DOHH2 (cell line): Measurements from ENCODE around the gene KNL1.

ENCODE experiments used
- H3F3A ChIP-seq: fragments of 200-600 bp; sonication (generic), shearing (Covaris generic); 2 replicates; pipeline ENCODE4 v1.6.0; 2016; ENCODE audit warnings: antibody characterized with exemption, mild to moderate bottlenecking; ENCODE audit not compliant: control insufficient read depth, insufficient read depth
- H3K27ac ChIP-seq: fragments of 200-600 bp; sonication (generic); 2 replicates; pipeline ENCODE4 v1.5.1; 2014; ENCODE audit warnings: low read depth, mild to moderate bottlenecking, low read length, moderate library complexity
- H3K27me3 ChIP-seq: fragments of 200-600 bp; sonication (generic); 2 replicates; pipeline ENCODE4 v1.6.1; 2014; ENCODE audit warnings: mild to moderate bottlenecking, low read length, mixed read lengths; ENCODE audit not compliant: control insufficient read depth
- H3K36me3 ChIP-seq: fragments of 200-600 bp; sonication (generic); 2 replicates; pipeline ENCODE4 v1.6.1; 2014; ENCODE audit warnings: mild to moderate bottlenecking, low read length, moderate library complexity, mixed read lengths; ENCODE audit not compliant: control insufficient read depth
- H3K4me1 ChIP-seq: fragments of 200-600 bp; sonication (generic); 2 replicates; pipeline ENCODE4 v1.6.1; 2014; ENCODE audit warnings: mild to moderate bottlenecking, low read length, mixed read lengths; ENCODE audit not compliant: control insufficient read depth
- H3K4me2 ChIP-seq: fragments of 200-600 bp; sonication (generic); 2 replicates; pipeline ENCODE4 v1.6.0; 2014; ENCODE audit warnings: mild to moderate bottlenecking, low read length, moderate library complexity
- H3K4me3 ChIP-seq: fragments of 200-600 bp; sonication (generic); 2 replicates; pipeline ENCODE4 v1.5.1; 2014; ENCODE audit warnings: mild to moderate bottlenecking, low read length, mixed read lengths
- H3K79me2 ChIP-seq: fragments of 200-600 bp; sonication (generic); 2 replicates; pipeline ENCODE4 v1.6.1; 2014; ENCODE audit warnings: mild to moderate bottlenecking, low read length, mixed read lengths; ENCODE audit not compliant: control insufficient read depth
- H3K9me2 ChIP-seq: fragments of 200-600 bp; sonication (generic); replicated peaks from 2 replicates; pipeline ENCODE4 v1.6.1; 2014; ENCODE audit warnings: mild to moderate bottlenecking, low read length, mixed read lengths; ENCODE audit not compliant: control insufficient read depth
- H3K9me3 ChIP-seq: fragments of 200-600 bp; sonication (generic); 2 replicates; pipeline ENCODE4 v1.6.1; 2014; ENCODE audit warnings: antibody characterized with exemption, low read length, mixed read lengths; ENCODE audit not compliant: control insufficient read depth, insufficient read depth
- H4K20me1 ChIP-seq: fragments of 200-600 bp; sonication (generic); 2 replicates; pipeline ENCODE4 v1.6.0; 2014; ENCODE audit warnings: low read depth, mild to moderate bottlenecking, antibody characterized with exemption, low read length, moderate library complexity; ENCODE audit not compliant: control insufficient read depth, insufficient read depth
- CTCF ChIP-seq: fragments of 200-600 bp; sonication (generic); IDR thresholded peaks from one replicate; pipeline ENCODE4 v1.5.1; 2014; ENCODE audit warnings: antibody characterized with exemption, mild to moderate bottlenecking, low read depth, low read length; ENCODE audit not compliant: poor library complexity, severe bottlenecking
- EZH2phosphoT487 ChIP-seq: fragments of 200-600 bp; sonication (generic); IDR thresholded peaks from 2 replicates; pipeline ENCODE4 v1.6.1; 2017; ENCODE audit warnings: borderline replicate concordance, mild to moderate bottlenecking, antibody characterized with exemption, low read length, moderate library complexity, mixed read lengths

Gene KNL1

GRCh38 chr15:40558952-40559742, 34.9 kb upstream of the KNL1 start:
- Histone ChIP-seq H3K4me2 (no peak overlapping the region), H3K36me3 (peaks cover 8% of the 10 kb centered on the region; the same call in 1 of the 2 replicates), H3K4me3 (no peak overlapping the region), H3K27ac (no peak overlapping the region), H3K9me3 (no peaks in the 10 kb centered on the region), H3K79me2 (peaks cover 5% of the 10 kb centered on the region), H3K9me2 (no peaks in the 10 kb centered on the region), H3F3A (no peaks in the 10 kb centered on the region), H3K4me1 (peaks cover 14% of the 10 kb centered on the region), H4K20me1 (no peaks in the 10 kb centered on the region), H3K27me3 (no peaks in the 10 kb centered on the region)
- no peak for TF ChIP-seq EZH2phosphoT487
- no peak for TF ChIP-seq CTCF

- no peaks in the 10 kb centered on the region for H3K27me3 ChIP-seq
- H3K4me2 ChIP-seq: no peak overlapping the region
- H3K36me3 ChIP-seq: no peaks in the 10 kb centered on the region; the same call in 1 of the 2 replicates
- no peaks in the 10 kb centered on the region for H4K20me1 ChIP-seq
- H3K79me2 ChIP-seq: peaks cover 12% of the 10 kb centered on the region
- TF ChIP-seq CTCF: no peak
- no peak for TF ChIP-seq EZH2phosphoT487
- no peak overlapping the region for H3K27ac ChIP-seq
- peaks cover 31% of the 10 kb centered on the region for H3K4me1 ChIP-seq
- H3K4me3 ChIP-seq: no peak overlapping the region
- H3K9me3 ChIP-seq: no peaks in the 10 kb centered on the region
- no peaks in the 10 kb centered on the region for H3K9me2 ChIP-seq
- no peaks in the 10 kb centered on the region for H3F3A ChIP-seq
These were observed 31.4 kb upstream of the KNL1 start for GRCh38 chr15:40562691-40563090.

DNA sequence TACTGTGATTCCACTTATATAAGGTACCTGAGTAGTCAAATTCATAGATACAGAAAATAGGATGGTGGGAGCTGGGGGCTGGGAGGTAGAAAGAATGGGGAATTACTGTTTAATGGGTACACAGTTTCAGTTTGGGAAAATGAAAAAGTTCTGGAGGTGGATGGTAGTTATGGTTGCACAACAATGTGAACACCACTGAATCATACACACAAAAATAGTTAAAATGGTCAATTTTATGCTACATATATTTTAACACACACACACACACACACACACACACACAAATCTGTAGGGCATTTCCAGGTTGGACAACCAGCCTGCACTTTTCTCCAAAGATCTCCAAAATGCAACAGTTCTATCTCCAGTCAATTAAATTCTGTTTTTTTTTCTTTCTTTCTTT, 30.6 kb upstream of the KNL1 start:
- no peaks in the 10 kb centered on the region for H3K9me2 ChIP-seq
- H3K79me2 ChIP-seq: peaks cover 12% of the 10 kb centered on the region
- no peak overlapping the region for H3K27ac ChIP-seq
- H3K27me3 ChIP-seq: no peaks in the 10 kb centered on the region
- peaks cover 33% of the 10 kb centered on the region for H3K4me1 ChIP-seq
- H4K20me1 ChIP-seq: no peaks in the 10 kb centered on the region
- H3K9me3 ChIP-seq: no peaks in the 10 kb centered on the region
- H3K4me2 ChIP-seq: no peak overlapping the region
- H3K36me3 ChIP-seq: no peaks in the 10 kb centered on the region; the same call in 1 of the 2 replicates
- H3F3A ChIP-seq: peaks cover 2% of the 10 kb centered on the region; the same call in 1 of the 2 replicates
- no peak overlapping the region for H3K4me3 ChIP-seq
- TF ChIP-seq EZH2phosphoT487 (no peak), CTCF (no peak)
